Measurements from ENCODE around the gene ALG2.

The ALG2 gene

GRCh38 chr9:99172124-99173091, 49.3 kb downstream of the ALG2 start:
- DNase-seq (ENCODE audit: low spot score) = no peak

DNA sequence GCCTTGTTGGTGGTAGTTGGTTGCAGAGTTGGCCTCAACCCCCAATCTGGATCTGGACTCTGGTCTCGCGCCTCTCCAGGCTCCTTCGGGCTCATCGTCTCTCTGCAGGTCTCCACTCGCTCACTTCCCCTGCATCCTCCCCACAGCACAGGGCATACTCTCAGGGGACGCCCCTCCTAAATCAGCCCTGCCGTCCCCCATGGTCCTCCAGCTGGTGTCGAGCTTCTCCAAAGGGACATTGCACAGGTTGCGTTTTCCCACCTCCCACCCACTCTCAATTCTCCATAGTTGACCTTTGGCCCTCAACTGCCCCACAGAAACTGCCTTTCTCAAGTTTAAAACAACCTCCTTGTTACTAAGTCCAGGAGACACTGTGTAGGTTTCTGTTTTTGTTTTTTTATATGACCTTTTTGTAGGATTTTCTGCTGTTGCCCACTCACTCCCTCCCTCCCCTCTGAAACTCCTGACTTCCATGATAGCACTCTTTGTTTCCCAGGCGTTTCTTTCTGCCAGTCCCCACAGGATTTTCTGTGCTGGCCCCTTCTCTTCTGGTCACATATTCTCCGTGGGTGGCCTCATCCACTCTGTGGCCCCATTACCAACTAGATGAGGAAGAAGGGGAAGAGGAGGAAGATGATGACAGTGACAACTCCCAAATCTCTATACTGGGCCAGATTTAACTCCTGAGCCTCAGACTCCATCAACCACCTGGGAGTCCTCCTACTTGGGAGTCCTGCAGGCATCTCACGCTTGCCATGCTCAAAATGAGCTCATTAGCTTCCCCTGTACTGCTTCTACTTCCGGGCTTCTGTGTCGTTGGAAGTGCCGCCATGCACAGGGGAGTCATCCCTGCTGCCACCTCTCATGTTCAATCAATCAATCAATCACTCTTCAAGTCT, 50.3 kb downstream of the ALG2 start:
- DNase-seq (ENCODE audit: low spot score) = no peak

DNA sequence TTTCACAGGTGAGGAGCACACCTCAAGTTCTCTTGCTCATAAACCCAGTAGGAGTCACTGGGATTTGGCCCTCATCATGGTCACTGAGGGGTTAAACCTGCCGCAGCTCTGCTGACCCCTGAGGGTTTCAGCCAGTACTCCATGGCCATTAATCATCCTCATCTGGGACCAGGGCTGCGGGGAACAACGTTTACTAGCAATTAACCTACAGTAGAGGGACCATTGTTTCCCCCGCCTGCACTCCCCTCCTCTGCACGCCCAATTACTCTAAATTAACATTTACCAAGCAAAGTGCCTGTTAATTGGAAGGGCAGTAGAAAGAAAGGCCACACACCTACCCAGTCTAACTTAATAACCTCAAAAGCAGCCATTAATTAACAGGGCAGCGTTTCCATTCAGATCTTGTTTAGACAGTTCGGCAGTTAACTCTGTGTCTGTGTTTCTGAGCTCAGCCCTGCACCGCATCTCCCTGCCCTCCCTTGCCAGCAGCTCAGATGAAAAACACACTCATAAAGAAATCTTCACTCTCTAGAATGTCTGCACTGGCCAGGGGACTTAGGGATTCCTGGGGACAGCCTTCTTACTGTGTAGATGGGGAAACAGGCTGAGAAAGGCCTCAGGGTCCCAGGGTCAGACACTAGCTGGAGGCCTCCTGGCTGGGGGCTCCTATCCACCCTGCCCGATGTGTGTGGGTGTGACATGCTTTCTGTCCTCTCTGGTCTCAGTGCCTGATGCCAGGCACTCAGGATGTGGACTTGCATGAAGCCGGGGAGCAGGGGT, 51.6 kb downstream of the ALG2 start:
- DNase-seq (ENCODE audit: low spot score) = no peak

DNA sequence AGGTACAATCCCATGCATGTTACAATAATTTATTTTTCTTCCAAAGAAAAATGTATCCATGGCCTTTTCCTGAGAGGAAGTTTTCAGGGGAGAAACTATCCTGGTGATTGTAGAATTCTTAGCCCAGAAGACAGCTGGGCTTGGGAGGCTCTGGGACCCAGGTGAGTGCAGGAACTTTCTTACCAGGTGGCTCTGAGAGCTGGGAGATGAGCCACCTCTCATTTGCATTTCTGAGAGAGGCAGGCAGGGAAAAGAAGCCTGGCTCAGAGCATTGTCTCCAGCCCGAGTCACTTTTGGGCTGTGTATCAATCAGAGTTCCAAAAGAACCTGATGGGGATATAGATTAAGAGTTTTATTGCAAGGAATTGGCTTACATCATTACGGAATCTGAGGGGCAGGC, 52.7 kb downstream of the ALG2 start:
- DNase-seq (ENCODE audit: low spot score) = no peak

- no peak for DNase-seq (ENCODE audit: low spot score)
Measured at GRCh38 chr9:99167694-99168093, 54.0 kb downstream of the ALG2 start.

DNA sequence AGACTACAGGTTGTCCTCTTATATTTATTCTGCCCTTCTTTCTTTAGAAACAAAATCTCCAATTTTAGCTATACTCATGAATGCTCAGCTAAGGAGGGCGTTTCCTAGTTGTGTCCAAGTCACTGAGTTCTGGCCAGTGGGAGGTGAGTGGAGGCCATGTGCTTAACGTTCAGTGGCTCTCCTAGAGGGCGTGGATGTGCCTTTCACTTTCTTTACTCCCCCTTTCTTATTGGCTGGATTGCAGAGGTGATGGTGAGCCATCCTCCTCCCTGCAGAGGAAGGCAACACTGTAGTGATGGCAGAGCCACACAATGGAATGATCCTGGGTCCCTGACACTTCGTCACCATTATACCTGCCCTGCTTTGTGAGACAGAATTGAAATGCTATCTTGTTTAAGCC, 54.6 kb downstream of the ALG2 start:
- no peak for DNase-seq (ENCODE audit: low spot score)
